G401 (cell line): ENCODE results near the gene SERGEF. TPM values are rescaled to one million over a fixed set of nuclear protein-coding genes. Genes with fewer than 3 reads are reported as not detected.
"Not testable (repeated sequence)": the region's sequence is repeated elsewhere in the genome, so short reads cannot be mapped to it uniquely, and the experiment has no call there.

ENCODE experiments used
- DNase-seq: peaks from one replicate; pipeline ENCODE4 v3.0.0-alpha.2; 2015; ENCODE audit warnings: low spot score
- in situ Hi-C: cut with HindIII; loops from 2 replicates; pipeline ENCODE4 v1.10.0; 2016; ENCODE audit warnings: low sequenced_read_pairs, mixed read lengths
- total RNA-seq: library from RNA; depleted of rRNA; stranded (reverse); fragments of >200 nt; shearing (Covaris generic); gene quantifications from 2 replicates; pipeline ENCODE4 v1.2.3, GENCODE V29; 2014

Gene SERGEF
- total RNA-seq, 1 experiment from 2014 or later, result 28.2 TPM

- DNase-seq, result peak; percentile 71
- in situ Hi-C loops, result no loop called here
Observed at GRCh38 chr11:17923217-17923616, 89.6 kb downstream of the SERGEF start.

GRCh38 chr11:17922416-17922788 lies 90.4 kb downstream of the SERGEF start:
- no peak for DNase-seq
- in situ Hi-C loops, result no loop called here

GRCh38 chr11:17921659-17922415 lies 91.0 kb downstream of the SERGEF start:
- peak; percentile 56 for DNase-seq
- in situ Hi-C loops, result no loop called here

GRCh38 chr11:17918049-17918605 lies 94.7 kb downstream of the SERGEF start:
- in situ Hi-C loops, result no loop called here
- DNase-seq, result no peak

- DNase-seq, result no peak
- in situ Hi-C loops, result no loop called here
Observed at GRCh38 chr11:17917556-17917955, 95.3 kb downstream of the SERGEF start.

- no peak for DNase-seq
- in situ Hi-C loops, result no loop called here
Observed at GRCh38 chr11:17915500-17916143, 97.2 kb downstream of the SERGEF start.

- no peak for DNase-seq
- in situ Hi-C loops, result no loop called here
Observed at GRCh38 chr11:17914957-17915356, 97.9 kb downstream of the SERGEF start.

GRCh38 chr11:17907046-17907445 lies 105.8 kb downstream of the SERGEF start:
- in situ Hi-C loops, result no loop called here
- DNase-seq, result no peak

- in situ Hi-C loops, result no loop called here
- DNase-seq, result peak; percentile 99
Observed at GRCh38 chr11:17906436-17906835, 106.4 kb downstream of the SERGEF start.

- DNase-seq, result no peak
- in situ Hi-C loops, result no loop called here
Observed at GRCh38 chr11:17905477-17905876, 107.4 kb downstream of the SERGEF start.

GRCh38 chr11:17901481-17901880 lies 111.4 kb downstream of the SERGEF start:
- in situ Hi-C loops, result no loop called here
- no peak for DNase-seq

GRCh38 chr11:17898782-17899181 lies 114.1 kb downstream of the SERGEF start:
- in situ Hi-C loops, result no loop called here
- DNase-seq, result no peak

- in situ Hi-C loops, result no loop called here
- DNase-seq, result peak; percentile 68
Observed at GRCh38 chr11:17898071-17898470, 114.8 kb downstream of the SERGEF start.

- in situ Hi-C loops, result no loop called here
- DNase-seq, result no peak
Observed at GRCh38 chr11:17897495-17897894, 115.4 kb downstream of the SERGEF start.

GRCh38 chr11:17896496-17897151 lies 116.2 kb downstream of the SERGEF start:
- in situ Hi-C loops, DNase-seq: not testable (repeated sequence)

GRCh38 chr11:17894929-17895658 lies 117.8 kb downstream of the SERGEF start:
- DNase-seq, result no peak
- in situ Hi-C loops, result no loop called here

GRCh38 chr11:17892409-17892808 lies 120.4 kb downstream of the SERGEF start:
- no peak for DNase-seq
- in situ Hi-C loops, result no loop called here

GRCh38 chr11:17890325-17890724 lies 122.5 kb downstream of the SERGEF start:
- DNase-seq, result no peak
- in situ Hi-C loops, result no loop called here

GRCh38 chr11:17887779-17888178 lies 125.1 kb downstream of the SERGEF start:
- DNase-seq, result peak; percentile 73
- in situ Hi-C loops, result no loop called here
